K562 (cell line): ENCODE measurements around the gene PFAS. TPM values are rescaled to one million over a fixed set of nuclear protein-coding genes. Genes with fewer than 3 reads are reported as not detected.

ENCODE experiments used
- ATAC-seq: fragments of 200-7000 bp; cut with Tn5 transposase; 3 replicates; pipeline ENCODE4 v1.9.1; 2020; ENCODE audit warnings: moderate library complexity
- BruUV-seq: library from RNA; stranded (reverse); fragments of 400-500 nt; replicated peaks from 2 replicates; lab custom pipeline; 2021; lab: Mats Ljungman, UMichigan
- CTCF ChIA-PET: fragments of 300-600 bp; formaldehyde crosslinking; extraction: SDS; loops from one replicate; lab custom pipeline; 2021; ENCODE audit warnings: low intra/inter-chr PET ratio; lab: Yijun Ruan, JAX
- POLR2A ChIA-PET: fragments of 300-600, 350-650 bp; sonication (Branson Sonifier 250); formaldehyde crosslinking; extraction: SDS; loops from one replicate; lab custom pipeline; 2021; ENCODE audit warnings: antibody characterized with exemption, inconsistent platforms; lab: Yijun Ruan, JAX
- DNase-seq, 4 experiments: peaks; one replicate each; pipeline versions ENCODE4 v3.0.0 to v3.0.0-alpha.2; 2011 to 2018; ENCODE audit warnings: low spot score in 3 of 4, mixed read lengths in 3 of 4; ENCODE audit errors: extremely low read depth in 1 of 4
- FAIRE-seq: peaks from 2 replicates; lab custom pipeline; 2011; peaks lifted over from hg19 to GRCh38; lab: Jason Lieb, UNC
- H2AFZ ChIP-seq: 2 replicates; pipeline ENCODE4 v1.6.0; 2011; ENCODE audit warnings: low read depth, low read length, control low read depth, inconsistent platforms
- H3K27ac ChIP-seq: fragments of 200-600 bp; 3 replicates; pipeline ENCODE4 v1.8.0; 2011; ENCODE audit warnings: low read depth, mild to moderate bottlenecking, control low read depth, inconsistent platforms, low read length, moderate library complexity, mixed read lengths; ENCODE audit errors: extremely low read depth
- H3K27me3 ChIP-seq, 2 experiments: fragments of 300-600 bp in 1 of 2; 2 replicates in 1 of 2; 3 replicates in 1 of 2; pipeline versions ENCODE4 v1.6.0 to v1.8.0; 2011; ENCODE audit warnings: inconsistent platforms in 2 of 2, low read length in 2 of 2, mild to moderate bottlenecking in 1 of 2, mixed read lengths in 1 of 2, moderate library complexity in 1 of 2; ENCODE audit not compliant: control insufficient read depth in 2 of 2, insufficient read depth in 2 of 2
- H3K36me3 ChIP-seq: fragments of 300-600 bp; 3 replicates; pipeline ENCODE4 v1.8.0; 2011; ENCODE audit warnings: mild to moderate bottlenecking, low read length, inconsistent platforms; ENCODE audit not compliant: control insufficient read depth, insufficient read depth
- H3K4me1 ChIP-seq, 2 experiments: fragments of 200-600 bp in 1 of 2; replicated peaks in 1 of 2; 2 replicates in 1 of 2; 3 replicates in 1 of 2; pipeline versions ENCODE4 v1.5.1 to v1.8.0; 2011; ENCODE audit warnings: inconsistent platforms in 2 of 2, low read length in 2 of 2, mild to moderate bottlenecking in 1 of 2, mixed read lengths in 1 of 2, moderate library complexity in 1 of 2; ENCODE audit not compliant: control insufficient read depth in 2 of 2, insufficient read depth in 2 of 2
- H3K4me2 ChIP-seq: 2 replicates; pipeline ENCODE4 v1.6.1; 2011; ENCODE audit warnings: low read length, control low read depth, inconsistent platforms, mixed read lengths; ENCODE audit not compliant: insufficient read depth
- H3K4me3 ChIP-seq: fragments of 200-600 bp; sonication (generic), shearing (Covaris generic); 2 replicates; pipeline ENCODE4 v1.5.1; 2016; ENCODE audit warnings: control low read depth, inconsistent platforms
- H3K79me2 ChIP-seq: fragments of 200-600 bp; 3 replicates; pipeline ENCODE4 v1.8.0; 2011; ENCODE audit warnings: low read length, inconsistent platforms; ENCODE audit not compliant: control insufficient read depth, insufficient read depth
- H3K9ac ChIP-seq, 2 experiments: 2 replicates each; pipeline versions ENCODE4 v1.6.0 to v1.6.1; 2011; ENCODE audit warnings: low read depth in 2 of 2, low read length in 2 of 2, control low read depth in 1 of 2, inconsistent platforms in 1 of 2, mild to moderate bottlenecking in 1 of 2, mixed read lengths in 1 of 2; ENCODE audit not compliant: insufficient read depth in 1 of 2
- H3K9me1 ChIP-seq: one replicate; pipeline ENCODE4 v1.6.0; 2011; ENCODE audit warnings: inconsistent platforms, mild to moderate bottlenecking, low read length, moderate library complexity; ENCODE audit not compliant: control insufficient read depth, insufficient read depth
- H3K9me3 ChIP-seq: replicated peaks from 2 replicates; pipeline ENCODE4 v1.5.1; 2011; ENCODE audit warnings: low read depth, low read length, inconsistent platforms; ENCODE audit not compliant: control insufficient read depth, insufficient read depth
- H4K20me1 ChIP-seq: replicated peaks from 2 replicates; pipeline ENCODE4 v1.6.1; 2011; ENCODE audit warnings: low read length, inconsistent platforms, mixed read lengths; ENCODE audit not compliant: control insufficient read depth, insufficient read depth
- ATF1 ChIP-seq, 2 experiments: fragments of 450-650 bp in 1 of 2; IDR thresholded peaks; 2 replicates each; pipeline ENCODE4 v1.6.1; 2016; ENCODE audit warnings: missing compliant biosample characterization in 1 of 2, missing genetic modification characterization in 1 of 2
- CBX2 ChIP-seq: fragments of 200-600 bp; sonication (generic); IDR thresholded peaks from one replicate; pipeline ENCODE4 v1.6.1; 2012; ENCODE audit warnings: mild to moderate bottlenecking, low read length, inconsistent platforms; ENCODE audit not compliant: insufficient read depth, poor library complexity, severe bottlenecking
- CHD4 ChIP-seq: fragments of 200-600 bp; sonication (generic); IDR thresholded peaks from 3 replicates; pipeline ENCODE4 v1.6.1; 2012; ENCODE audit warnings: low read depth, mild to moderate bottlenecking, mixed read lengths, low read length, inconsistent platforms; ENCODE audit not compliant: insufficient read depth, insufficient replicate concordance, poor library complexity, severe bottlenecking
- EP300 ChIP-seq: IDR thresholded peaks from 2 replicates; pipeline ENCODE4 v1.6.1; 2012; ENCODE audit warnings: low read length, improper control_type of control experiment
- GABPB1 ChIP-seq: sonication (generic); formaldehyde crosslinking; IDR thresholded peaks from 2 replicates; pipeline ENCODE4 v1.8.0; 2022; ENCODE audit warnings: mild to moderate bottlenecking, missing genetic modification reagents
- KAT2B ChIP-seq: IDR thresholded peaks from one replicate; pipeline ENCODE4 v1.6.1; 2012; ENCODE audit warnings: low read depth, mild to moderate bottlenecking, control low read depth, inconsistent platforms, low read length, moderate library complexity
- KDM1A ChIP-seq, 2 experiments: fragments of 450-650 bp; IDR thresholded peaks; 2 replicates each; pipeline ENCODE4 v1.6.1; 2016; ENCODE audit warnings: mild to moderate bottlenecking in 2 of 2
- MAFG ChIP-seq: fragments of 450-650 bp; conservative IDR thresholded peaks from 2 replicates; pipeline ENCODE4 v1.6.1; 2016; ENCODE audit warnings: missing genetic modification characterization, missing compliant biosample characterization
- NFYB ChIP-seq: IDR thresholded peaks from 2 replicates; pipeline ENCODE4 v1.6.1; 2011; ENCODE audit warnings: mild to moderate bottlenecking, moderate library complexity; ENCODE audit not compliant: insufficient read length; ENCODE audit errors: extremely low read depth
- NR2C2 ChIP-seq, 2 experiments: fragments of 200-800 bp in 1 of 2; sonication (Bioruptor generic) in 1 of 2; sonication (generic) in 1 of 2; formaldehyde crosslinking in 1 of 2; IDR thresholded peaks; 2 replicates each; pipeline versions ENCODE4 v1.6.1 to v1.8.0; 2016 to 2022; ENCODE audit warnings: mild to moderate bottlenecking in 1 of 2, missing compliant biosample characterization in 1 of 2, missing genetic modification characterization in 1 of 2, missing genetic modification reagents in 1 of 2
- POLR2B ChIP-seq: fragments of 450-650 bp; IDR thresholded peaks from 2 replicates; pipeline ENCODE4 v1.6.1; 2018; ENCODE audit warnings: low read depth; ENCODE audit not compliant: partially characterized antibody
- ZBTB43 ChIP-seq: sonication (generic); formaldehyde crosslinking; IDR thresholded peaks from 2 replicates; pipeline ENCODE4 v1.8.0; 2023; ENCODE audit warnings: mild to moderate bottlenecking, missing genetic modification reagents
- ZKSCAN8 ChIP-seq: fragments of 200-800 bp; sonication (Bioruptor generic); IDR thresholded peaks from 2 replicates; pipeline ENCODE4 v1.6.1; 2016; ENCODE audit warnings: missing genetic modification characterization, missing compliant biosample characterization
- ZNF124 ChIP-seq: sonication (generic); formaldehyde crosslinking; IDR thresholded peaks from 2 replicates; pipeline ENCODE4 v1.8.1; 2022; ENCODE audit warnings: missing genetic modification reagents
- ZNF316 ChIP-seq: fragments of 450-650 bp; IDR thresholded peaks from 2 replicates; pipeline ENCODE4 v1.6.1; 2016
- ZNF395 ChIP-seq: fragments of 200-800 bp; sonication (Bioruptor generic); IDR thresholded peaks from 2 replicates; pipeline ENCODE4 v1.6.1; 2017; ENCODE audit warnings: missing genetic modification characterization, missing compliant biosample characterization
- whole genome bisulfite sequencing: fragments of 100-300 bp; shearing (Covaris generic); methylation state at CpG from one replicate; pipeline ENCODE4 v1.1.6; 2016; ENCODE audit warnings: low coverage, mixed read lengths; ENCODE audit not compliant: insufficient coverage; ENCODE audit errors: missing lambda C conversion rate; 5-methylcytosine and 5-hydroxymethylcytosine counted together
- in situ Hi-C: fragments of 300-500 bp; cut with MboI; formaldehyde crosslinking; loops from 4 replicates; pipeline ENCODE4 v1.15.0; 2018; ENCODE audit warnings: inconsistent platforms, mixed read lengths
- intact Hi-C: fragments of 100-400 bp; cut with micrococcal nuclease; formaldehyde crosslinking; loops from 2 replicates; pipeline ENCODE4 v1.14.2; 2022
- polyA plus RNA-seq, 8 experiments: library from polyadenylated mRNA; depleted of rRNA in 4 of 8; stranded (reverse) in 5 of 8; unstranded in 3 of 8; fragments of >200 nt; fragmentation: Nextera tagmentation in 2 of 8; fragmentation: Illumina TruSeq in 1 of 8; extraction: Ambion mirVana in 2 of 8; extraction: Trizol in 1 of 8; gene quantifications; 2 replicates each; pipeline versions ENCODE4 v1.2.1 to v1.2.3, GENCODE V29; 2011 to 2014; ENCODE audit warnings: inconsistent platforms in 1 of 8, missing spikeins in 1 of 8
- total RNA-seq, 7 experiments: library from RNA; depleted of rRNA in 6 of 7; stranded (reverse); fragments of >200 nt in 6 of 7; fragmentation: Illumina TruSeq in 2 of 7; extraction: Trizol in 2 of 7; gene quantifications; 2 replicates each; pipeline versions ENCODE4 v1.2.1 to v1.2.3, GENCODE V29; 2011 to 2021; ENCODE audit warnings: low replicate concordance in 1 of 7

Gene PFAS
- total and polyA plus RNA-seq, 9 of the 15 experiments (the other 6 are each of a cell fraction or from before 2014, with no cell fraction given), result 11.6 to 131 (median 43.9) TPM

- Histone ChIP-seq H3K9me1 (no peaks in the 10 kb centered on the region), H3K36me3 (peaks cover 36% of the 10 kb centered on the region; the same call in 2 of the 3 replicates), H3K79me2 (peaks cover 65% of the 10 kb centered on the region), H4K20me1 (no peaks in the 10 kb centered on the region), H3K4me1 (peaks cover 2 to 5% of the 10 kb centered on the region in 2 experiments; a peak in 3 of 5 replicates), H2AFZ (peak overlapping the region; percentile 97), H3K9ac (peak overlapping the region; percentile 96 to 98), H3K27me3 (no peaks in the 10 kb centered on the region), H3K9me3 (no peaks in the 10 kb centered on the region), H3K4me2 (peak overlapping the region; percentile 97), H3K4me3 (peak overlapping the region; percentile 96), H3K27ac (peak overlapping the region; percentile 98)
- ATAC-seq (no peak), FAIRE-seq (peak; percentile 64), DNase-seq (peak in 1 of 4 experiments; percentile 9)
- intact Hi-C loops, result loop anchor here (1.0 to 2.0 kb wide), 2 partner anchors 24 to 45 kb away; partner anchors contain the start of gene SLC25A35
- WGBS, result 0% methylated on average over 10 of the region's 10 CpGs
- BruUV-seq, result TSS peak; percentile 80
- CTCF ChIA-PET, result no interaction called here
- in situ Hi-C loops, result no loop called here
- POLR2A ChIA-PET, result interaction anchor here (0.6 to 1.1 kb wide), 5 partner anchors 9 to 41 kb away, joined by 3 to 4 read pairs (median 3); no protein-coding TSS in a partner anchor
- peak; percentile 85 for TF ChIP-seq ZNF316
- no peak for TF ChIP-seq ZBTB43
- TF ChIP-seq KAT2B, result no peak
- TF ChIP-seq ZNF395 (CRISPR knock-in tag), result 0 out of 2 replicates have a peak, but pooled peaks have one; percentile 40
- no peak for TF ChIP-seq EP300
- no peak for TF ChIP-seq ZKSCAN8 (CRISPR knock-in tag)
- TF ChIP-seq KDM1A (IDR thresholded peaks at IDR 0.05), result 0 out of 4 replicates have a peak, but pooled peaks of 1 of the 2 experiments have one; percentile 7
- no peak for TF ChIP-seq CHD4
- no peak for TF ChIP-seq POLR2B
- TF ChIP-seq GABPB1, result no peak
- no peak for TF ChIP-seq CBX2
- no peak for TF ChIP-seq ATF1 (CRISPR knock-in tag; IDR thresholded peaks at IDR 0.05)
- no peak for TF ChIP-seq ATF1 (tag; IDR thresholded peaks at IDR 0.05)
- 0 out of 2 replicates have a peak, but pooled peaks have one; percentile 12 for TF ChIP-seq MAFG
- TF ChIP-seq NFYB, result no peak
- TF ChIP-seq NR2C2 (CRISPR knock-in tag; IDR thresholded peaks at IDR 0.05), result no peak
- no peak for TF ChIP-seq NR2C2 (tag; IDR thresholded peaks at IDR 0.05)
- no peak for TF ChIP-seq ZNF124
Observed at GRCh38 chr17:8249621-8250500, 772 bp downstream of the PFAS start.
